ENCODE data around the gene VEGFD. TPM values are rescaled to one million over a fixed set of nuclear protein-coding genes. Genes with fewer than 3 reads are reported as not detected.

VEGFD gene
- total RNA-seq, 3 donors from 2014 or later (not counting 1 experiment from before 2014, with no cell fraction given) = not detected

- no CpG with 5 or more reads among the region's 3 CpGs for WGBS (ENCODE audit: insufficient coverage)
- no peak for TF ChIP-seq CTCF (IDR thresholded peaks at IDR 0.05)
- Mint-ChIP-seq H3K4me1 (no peaks in the 10 kb centered on the region), H3K4me3 (no peak overlapping the region), H3K9me3 (peaks cover 2 to 3% of the 10 kb centered on the region in 2 donors), H3K27ac (no peak overlapping the region), H3K27me3 (ENCODE audit: low read depth in 2 of 2) (peaks cover 3 to 37% of the 10 kb centered on the region in 2 donors), H3K36me3 (no peaks in the 10 kb centered on the region)
- Histone ChIP-seq H3K36me3 (ENCODE audit: control insufficient read depth, insufficient read depth, low read length) (no peaks in the 10 kb centered on the region), H3K9me3 (ENCODE audit: control insufficient read depth, insufficient read depth, low read length) (no peaks in the 10 kb centered on the region), H3K27ac (ENCODE audit: low read length) (no peak overlapping the region), H3K27me3 (ENCODE audit: control insufficient read depth, insufficient read depth, low read length) (no peaks in the 10 kb centered on the region), H3K4me1 (ENCODE audit: control insufficient read depth, insufficient read depth, low read length) (no peaks in the 10 kb centered on the region), H3K4me3 (ENCODE audit: low read length) (no peak overlapping the region)
- intact Hi-C loops (cut with micrococcal nuclease) = no loop called here
- ATAC-seq (no peak), DNase-seq (no peak)
Observed at GRCh38 chrX:15418707-15419181, 34.5 kb upstream of the VEGFD start.

- H3K36me3 Mint-ChIP-seq = no peaks in the 10 kb centered on the region
- no peak for TF ChIP-seq CTCF (IDR thresholded peaks at IDR 0.05)
- H3K9me3 Mint-ChIP-seq = peaks cover 2 to 3% of the 10 kb centered on the region in 2 donors
- whole genome bisulfite sequencing (ENCODE audit: insufficient coverage) = 90% methylated on average over 6 of the region's 6 CpGs
- no peaks in the 10 kb centered on the region for H3K4me1 ChIP-seq (ENCODE audit: control insufficient read depth, insufficient read depth, low read length)
- H3K27me3 ChIP-seq (ENCODE audit: control insufficient read depth, insufficient read depth, low read length) = no peaks in the 10 kb centered on the region
- H3K9me3 ChIP-seq (ENCODE audit: control insufficient read depth, insufficient read depth, low read length) = no peaks in the 10 kb centered on the region
- intact Hi-C loops (cut with micrococcal nuclease) = no loop called here
- no peak for ATAC-seq
- peaks cover 3 to 42% of the 10 kb centered on the region in 2 donors for H3K27me3 Mint-ChIP-seq (ENCODE audit: low read depth in 2 of 2)
- DNase-seq = no peak
- H3K4me3 Mint-ChIP-seq = no peak overlapping the region
- H3K36me3 ChIP-seq (ENCODE audit: control insufficient read depth, insufficient read depth, low read length) = no peaks in the 10 kb centered on the region
- no peak overlapping the region for H3K4me3 ChIP-seq (ENCODE audit: low read length)
- H3K4me1 Mint-ChIP-seq = no peaks in the 10 kb centered on the region
- no peak overlapping the region for H3K27ac ChIP-seq (ENCODE audit: low read length)
- H3K27ac Mint-ChIP-seq = no peak overlapping the region
Observed at GRCh38 chrX:15418041-15418706, 34.0 kb upstream of the VEGFD start.

- H3K4me1 Mint-ChIP-seq = no peaks in the 10 kb centered on the region
- no peak overlapping the region for H3K4me3 ChIP-seq (ENCODE audit: low read length)
- DNase-seq (no peak), ATAC-seq (no peak)
- H3K4me1 ChIP-seq (ENCODE audit: control insufficient read depth, insufficient read depth, low read length) = no peaks in the 10 kb centered on the region
- no peaks in the 10 kb centered on the region for H3K27me3 ChIP-seq (ENCODE audit: control insufficient read depth, insufficient read depth, low read length)
- H3K27me3 Mint-ChIP-seq (ENCODE audit: low read depth in 2 of 2) = peaks cover 3 to 37% of the 10 kb centered on the region in 2 donors
- no peaks in the 10 kb centered on the region for H3K36me3 Mint-ChIP-seq
- H3K36me3 ChIP-seq (ENCODE audit: control insufficient read depth, insufficient read depth, low read length) = no peaks in the 10 kb centered on the region
- peaks cover 2 to 3% of the 10 kb centered on the region in 2 donors for H3K9me3 Mint-ChIP-seq
- no peak overlapping the region for H3K27ac ChIP-seq (ENCODE audit: low read length)
- intact Hi-C loops (cut with micrococcal nuclease) = no loop called here
- no peaks in the 10 kb centered on the region for H3K9me3 ChIP-seq (ENCODE audit: control insufficient read depth, insufficient read depth, low read length)
- no peak for TF ChIP-seq CTCF (IDR thresholded peaks at IDR 0.05)
- H3K27ac Mint-ChIP-seq = no peak overlapping the region
- no peak overlapping the region for H3K4me3 Mint-ChIP-seq
- 89% methylated on average over 7 of the region's 10 CpGs for WGBS (ENCODE audit: insufficient coverage)
Observed at GRCh38 chrX:15416133-15416993, 32.1 kb upstream of the VEGFD start.
